Hematopoietic multipotent progenitor cell treated with erythropoietin and hydrocortisone succinate and interleukin-3 and kit ligand, for 8 days (in vitro differentiated cells): ENCODE results near the gene ABCD1.

Source experiments
- DNase-seq: peaks from one replicate; pipeline ENCODE4 v3.0.0-alpha.2; 2015

The ABCD1 gene

DNA sequence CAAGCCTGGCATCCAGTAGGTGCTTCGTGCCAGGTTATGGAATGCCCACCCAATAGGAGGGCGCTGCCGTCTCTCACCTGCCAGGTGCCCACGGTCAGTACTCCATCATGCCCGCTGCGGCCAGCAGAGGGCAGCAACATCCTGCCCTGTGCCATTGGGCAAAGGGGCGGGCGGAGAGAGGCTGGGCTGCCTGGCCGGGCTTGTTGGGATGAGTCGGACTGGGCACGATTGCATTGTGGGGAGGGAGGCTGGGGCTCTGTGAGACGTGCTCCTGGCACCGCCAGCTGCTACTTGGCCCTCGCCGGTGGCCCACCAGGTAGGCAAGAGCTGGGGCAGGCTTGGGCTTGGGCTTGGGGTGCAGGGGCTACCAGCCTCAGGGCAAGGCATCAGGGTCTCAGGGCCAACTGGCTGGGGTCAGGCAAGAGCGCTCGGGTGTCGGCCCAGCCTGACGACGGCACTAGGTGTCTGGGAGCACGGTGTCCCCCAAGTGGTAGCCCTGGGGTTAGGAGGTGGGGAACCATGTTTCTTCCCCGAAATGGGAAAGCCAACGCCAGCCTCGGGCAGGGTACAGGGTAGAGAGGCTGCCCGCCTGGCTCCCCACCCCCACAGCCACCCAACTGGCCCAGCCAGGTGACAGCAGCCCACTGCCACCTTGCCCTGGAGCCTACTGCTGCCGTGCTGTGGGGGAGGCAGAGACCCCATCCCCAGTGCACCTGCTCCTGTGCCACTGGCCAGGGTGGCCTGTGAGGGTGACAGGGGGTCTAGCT is 39.5 kb downstream of the ABCD1 start, which contains the start of gene PLXNB3:
Gene PLXNB3, plus strand, starts transcription at position 261 of the 767 bp plus-strand sequence. CDS start 1,287 bp downstream, outside the sequence.
- peak; percentile 78 for DNase-seq

DNA sequence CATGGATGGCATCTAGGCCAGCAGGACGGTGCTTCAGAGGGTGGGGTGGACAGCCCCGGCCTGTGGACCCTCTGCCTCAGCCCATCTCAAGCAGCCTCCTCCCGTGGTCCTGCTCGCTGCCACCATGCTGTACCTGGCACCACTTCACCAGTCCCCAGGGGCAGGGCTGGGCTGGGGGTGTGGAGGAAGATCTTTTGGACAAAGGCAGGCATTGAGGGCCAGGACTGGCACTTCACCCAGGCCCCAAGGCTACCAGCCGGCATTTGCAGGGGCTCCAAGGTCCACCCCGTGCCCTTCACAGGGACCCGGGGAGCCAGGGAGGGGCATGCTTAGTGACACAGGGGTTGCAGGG is 40.1 kb downstream of the ABCD1 start:
- DNase-seq = no peak

DNA sequence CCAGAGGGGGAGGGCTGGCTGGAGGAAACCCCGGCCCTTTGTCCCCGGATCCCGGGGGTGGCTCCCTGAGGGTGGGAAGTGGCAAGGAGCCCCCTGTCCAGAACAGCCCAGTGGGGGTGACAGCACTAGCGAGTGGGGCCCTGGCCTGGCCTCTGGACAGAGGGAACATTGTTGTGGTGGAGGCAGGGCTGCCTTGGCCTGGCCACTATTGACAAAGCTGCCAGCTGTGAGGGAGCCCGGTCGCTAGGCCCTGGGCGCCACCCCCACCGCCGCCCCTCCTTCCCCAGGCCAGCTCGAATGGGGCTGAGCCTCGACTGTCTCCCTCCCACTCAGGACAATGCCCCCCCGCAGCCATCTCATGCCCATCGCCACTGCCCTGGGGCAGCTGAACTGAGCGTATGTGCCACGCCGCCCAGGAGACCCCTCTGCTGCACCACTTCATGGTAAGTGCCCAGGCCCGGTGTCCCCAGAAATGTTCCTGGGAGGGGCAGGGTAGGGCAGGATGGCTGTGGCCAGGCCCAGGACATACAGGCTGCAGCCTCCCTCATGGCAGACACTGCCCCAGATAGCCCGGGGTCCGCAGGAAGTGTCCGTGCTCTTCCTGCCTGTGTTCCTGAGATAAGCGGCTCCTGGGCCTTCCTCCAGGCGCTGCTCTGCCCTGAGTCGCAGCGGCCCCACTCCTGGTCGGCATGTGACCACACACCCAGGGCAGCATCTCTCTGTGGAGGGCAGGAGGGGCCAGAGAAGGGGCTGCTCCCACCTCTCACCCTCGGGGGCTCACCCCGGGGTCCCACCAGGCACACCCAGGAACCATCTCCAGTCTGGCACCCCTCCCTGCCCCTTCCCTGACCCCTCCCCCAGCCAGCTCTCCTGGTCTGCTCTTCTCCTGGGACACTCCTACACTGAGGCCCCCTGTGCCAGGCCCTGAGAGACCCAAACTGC is 40.8 kb downstream of the ABCD1 start:
- peak; percentile 73 for DNase-seq

DNA sequence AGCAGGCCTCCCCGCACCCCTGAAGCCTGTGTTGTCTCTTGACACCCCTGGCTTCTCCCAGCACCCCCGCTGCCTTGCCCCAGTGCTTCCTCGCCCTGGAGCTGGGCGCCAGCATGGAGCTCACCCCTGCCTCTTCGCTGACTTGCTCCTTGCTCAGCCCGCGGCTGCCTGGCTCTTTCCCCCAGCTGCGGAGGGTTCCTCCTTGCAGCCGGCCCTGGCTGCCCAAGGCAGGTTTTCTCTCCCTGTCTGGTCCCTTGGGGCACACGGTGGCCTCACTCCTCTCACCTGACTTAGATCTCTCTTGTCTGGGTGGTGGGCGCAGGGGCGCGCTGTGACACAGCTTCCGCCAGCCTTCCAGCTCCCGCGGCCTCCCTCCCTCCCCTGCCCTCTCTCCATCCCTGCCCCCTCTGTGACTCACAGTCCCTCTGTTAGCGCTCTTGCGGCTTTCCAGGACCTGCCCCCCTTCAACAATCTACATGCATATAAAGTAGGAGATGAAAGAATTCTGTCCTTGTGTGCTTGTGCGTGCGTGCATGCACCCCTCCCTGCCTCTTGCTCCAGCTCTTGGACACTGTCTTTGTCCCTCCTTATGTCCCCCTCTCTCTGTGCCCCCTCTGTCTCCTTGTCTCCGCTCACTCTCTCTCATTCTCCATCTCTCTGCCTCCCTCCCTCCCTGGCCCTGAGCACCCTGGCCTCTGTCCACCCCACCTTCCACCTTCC is 41.6 kb downstream of the ABCD1 start:
- DNase-seq = peak; percentile 77

DNA sequence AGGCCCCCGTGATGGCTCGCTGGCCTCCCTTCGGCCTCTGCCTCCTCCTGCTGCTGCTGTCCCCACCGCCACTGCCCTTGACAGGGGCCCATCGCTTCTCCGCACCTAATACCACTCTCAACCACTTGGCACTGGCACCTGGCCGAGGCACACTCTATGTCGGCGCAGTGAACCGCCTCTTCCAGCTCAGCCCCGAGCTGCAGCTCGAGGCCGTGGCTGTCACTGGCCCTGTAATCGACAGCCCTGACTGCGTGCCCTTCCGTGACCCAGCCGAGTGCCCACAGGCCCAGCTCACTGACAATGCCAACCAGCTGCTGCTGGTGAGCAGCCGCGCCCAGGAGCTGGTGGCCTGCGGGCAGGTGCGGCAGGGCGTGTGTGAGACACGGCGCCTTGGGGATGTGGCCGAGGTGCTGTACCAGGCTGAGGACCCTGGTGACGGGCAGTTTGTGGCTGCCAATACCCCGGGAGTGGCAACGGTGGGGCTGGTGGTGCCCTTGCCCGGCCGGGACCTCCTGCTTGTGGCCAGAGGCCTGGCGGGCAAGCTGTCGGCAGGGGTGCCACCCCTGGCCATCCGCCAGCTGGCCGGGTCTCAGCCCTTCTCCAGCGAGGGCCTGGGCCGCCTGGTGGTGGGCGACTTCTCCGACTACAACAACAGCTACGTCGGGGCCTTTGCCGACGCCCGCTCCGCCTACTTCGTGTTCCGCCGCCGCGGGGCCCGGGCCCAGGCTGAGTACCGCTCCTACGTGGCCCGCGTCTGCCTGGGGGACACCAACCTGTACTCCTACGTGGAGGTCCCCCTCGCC is 42.4 kb downstream of the ABCD1 start:
- no peak for DNase-seq

DNA sequence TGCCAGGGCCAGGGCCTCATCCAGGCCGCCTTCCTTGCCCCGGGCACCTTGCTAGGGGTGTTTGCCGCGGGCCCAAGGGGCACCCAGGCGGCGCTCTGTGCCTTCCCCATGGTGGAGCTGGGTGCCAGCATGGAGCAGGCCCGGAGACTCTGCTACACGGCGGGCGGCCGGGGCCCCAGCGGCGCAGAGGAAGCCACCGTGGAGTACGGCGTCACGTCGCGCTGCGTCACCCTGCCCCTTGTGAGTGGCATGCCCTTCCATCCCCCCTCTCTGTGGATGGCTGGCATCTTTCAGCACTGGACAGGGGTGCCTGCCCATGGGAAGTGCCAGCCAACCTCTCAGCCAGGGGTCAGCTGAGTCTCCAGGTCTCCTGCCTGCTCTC is 43.0 kb downstream of the ABCD1 start:
- no peak for DNase-seq

DNA sequence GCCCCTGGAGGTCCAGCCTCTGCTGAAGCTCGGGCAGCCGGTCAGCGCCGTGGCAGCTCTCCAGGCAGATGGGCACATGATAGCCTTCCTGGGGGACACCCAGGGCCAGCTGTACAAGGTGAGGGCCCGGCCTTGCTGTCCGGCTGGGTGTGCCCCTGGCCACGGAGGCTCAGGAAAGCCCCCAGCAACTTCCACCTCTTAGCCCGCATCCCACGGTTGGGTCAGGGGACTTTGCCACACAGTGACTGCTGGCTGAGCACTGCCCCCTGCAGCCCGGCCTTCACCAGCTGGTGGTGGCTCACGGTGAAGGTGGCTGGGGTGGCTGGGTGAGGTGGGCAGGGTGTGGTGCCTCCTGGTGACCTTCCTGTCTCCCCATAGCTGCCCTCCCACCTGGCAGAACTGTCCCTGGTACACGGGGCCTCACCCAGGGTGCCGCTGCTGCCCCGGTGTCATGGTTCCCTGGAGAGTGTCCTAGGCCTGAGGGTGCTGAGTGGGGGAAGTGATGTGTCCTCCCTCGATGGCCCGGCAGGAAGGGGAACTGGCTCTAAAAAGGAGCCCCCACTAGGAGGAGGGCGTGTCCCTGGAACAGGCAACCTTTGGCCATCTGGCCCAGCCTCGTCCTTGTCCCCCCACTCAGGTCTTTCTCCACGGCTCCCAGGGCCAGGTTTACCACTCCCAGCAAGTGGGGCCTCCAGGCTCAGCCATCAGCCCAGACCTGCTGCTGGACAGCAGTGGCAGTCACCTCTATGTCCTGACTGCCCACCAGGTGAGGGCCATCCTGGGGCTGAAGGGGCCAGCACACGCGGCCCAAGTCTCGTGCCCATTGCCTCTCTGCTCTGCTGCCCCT is 43.9 kb downstream of the ABCD1 start:
- DNase-seq = no peak

DNA sequence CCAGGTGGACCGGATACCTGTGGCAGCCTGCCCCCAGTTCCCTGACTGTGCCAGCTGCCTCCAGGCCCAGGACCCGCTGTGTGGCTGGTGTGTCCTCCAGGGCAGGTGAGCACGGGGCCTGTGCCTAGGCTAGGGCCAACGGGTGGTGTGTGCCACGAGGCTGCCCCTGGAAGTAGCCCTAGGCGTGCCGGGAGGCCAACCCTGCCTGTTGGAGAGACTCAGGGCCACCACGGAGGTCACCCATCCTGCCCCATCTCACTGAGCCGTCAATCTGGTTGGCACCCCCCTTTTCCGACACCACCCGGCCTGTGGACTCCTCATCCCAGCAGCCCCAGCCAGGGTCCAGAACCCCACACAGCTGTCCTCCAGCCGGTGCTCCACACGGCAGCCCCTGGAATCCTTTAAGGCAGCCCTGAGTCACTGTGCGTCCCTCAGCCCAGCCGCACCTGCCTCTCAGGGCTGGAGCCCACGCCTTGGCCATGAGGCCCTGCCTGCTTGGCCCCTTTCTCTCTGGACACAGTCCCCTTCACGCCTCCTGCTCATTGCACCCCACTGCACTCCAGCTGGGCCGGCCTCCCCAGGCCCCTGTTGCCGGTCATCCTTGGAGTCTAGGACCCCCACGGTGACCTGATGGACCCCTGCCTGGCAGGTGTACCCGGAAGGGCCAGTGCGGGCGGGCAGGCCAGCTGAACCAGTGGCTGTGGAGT is 44.7 kb downstream of the ABCD1 start:
- no peak for DNase-seq

DNA sequence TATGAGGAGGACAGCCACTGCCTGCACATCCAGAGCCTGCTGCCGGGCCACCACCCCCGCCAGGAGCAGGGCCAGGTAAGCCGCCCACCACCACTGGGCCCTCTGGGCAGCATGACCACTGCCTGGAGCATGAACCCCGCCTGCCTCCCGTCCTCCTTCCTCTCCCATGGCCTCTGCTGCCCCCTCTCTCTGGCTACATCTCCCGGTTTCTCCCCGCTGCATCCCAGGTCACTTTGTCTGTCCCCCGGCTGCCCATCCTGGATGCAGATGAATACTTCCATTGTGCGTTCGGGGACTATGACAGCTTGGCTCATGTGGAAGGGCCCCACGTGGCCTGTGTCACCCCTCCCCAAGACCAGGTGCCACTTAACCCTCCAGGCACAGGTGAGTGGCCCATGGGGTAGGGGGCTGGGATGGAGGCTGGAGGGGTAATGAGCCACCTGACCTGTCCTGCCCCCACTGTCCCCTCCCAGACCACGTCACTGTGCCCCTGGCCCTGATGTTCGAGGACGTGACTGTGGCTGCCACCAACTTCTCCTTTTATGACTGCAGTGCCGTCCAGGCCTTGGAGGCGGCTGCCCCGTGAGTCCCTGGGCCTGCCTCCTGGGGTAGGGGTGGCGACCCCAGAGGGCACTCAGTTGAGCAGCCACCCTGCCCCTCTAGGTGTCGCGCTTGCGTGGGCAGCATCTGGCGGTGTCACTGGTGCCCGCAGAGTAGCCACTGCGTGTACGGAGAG is 45.4 kb downstream of the ABCD1 start:
- no peak for DNase-seq

DNA sequence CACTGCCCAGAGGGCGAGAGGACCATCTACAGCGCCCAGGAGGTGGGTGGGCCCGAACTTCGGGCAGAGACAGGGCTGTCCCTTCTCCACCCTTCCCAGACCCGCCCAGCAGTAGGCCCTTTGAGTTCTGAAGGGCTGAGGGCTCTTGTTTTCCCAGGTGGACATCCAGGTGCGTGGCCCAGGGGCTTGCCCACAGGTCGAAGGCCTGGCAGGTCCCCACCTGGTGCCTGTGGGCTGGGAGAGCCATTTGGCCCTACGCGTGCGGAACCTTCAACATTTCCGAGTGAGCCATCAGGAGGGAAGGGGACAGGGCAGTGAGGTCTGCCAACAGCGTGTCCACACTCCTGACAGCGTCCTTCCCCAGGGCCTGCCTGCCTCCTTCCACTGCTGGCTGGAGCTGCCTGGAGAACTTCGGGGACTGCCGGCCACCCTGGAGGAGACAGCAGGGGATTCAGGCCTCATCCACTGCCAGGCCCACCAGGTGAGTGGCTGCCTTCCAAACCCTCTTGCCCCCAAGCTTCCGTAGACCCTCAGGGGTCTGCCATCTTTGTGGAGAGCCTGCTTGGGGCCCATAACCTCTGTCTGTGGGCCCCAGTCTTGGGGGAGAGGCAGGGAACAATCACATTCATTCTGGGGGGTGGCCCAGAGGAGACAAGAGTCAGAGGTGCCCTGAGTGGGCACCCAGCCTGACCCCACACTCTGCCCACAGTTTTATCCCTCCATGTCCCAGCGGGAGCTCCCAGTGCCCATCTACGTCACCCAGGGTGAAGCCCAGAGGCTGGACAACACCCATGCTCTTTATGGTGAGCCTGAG is 46.2 kb downstream of the ABCD1 start:
- no peak for DNase-seq

DNA sequence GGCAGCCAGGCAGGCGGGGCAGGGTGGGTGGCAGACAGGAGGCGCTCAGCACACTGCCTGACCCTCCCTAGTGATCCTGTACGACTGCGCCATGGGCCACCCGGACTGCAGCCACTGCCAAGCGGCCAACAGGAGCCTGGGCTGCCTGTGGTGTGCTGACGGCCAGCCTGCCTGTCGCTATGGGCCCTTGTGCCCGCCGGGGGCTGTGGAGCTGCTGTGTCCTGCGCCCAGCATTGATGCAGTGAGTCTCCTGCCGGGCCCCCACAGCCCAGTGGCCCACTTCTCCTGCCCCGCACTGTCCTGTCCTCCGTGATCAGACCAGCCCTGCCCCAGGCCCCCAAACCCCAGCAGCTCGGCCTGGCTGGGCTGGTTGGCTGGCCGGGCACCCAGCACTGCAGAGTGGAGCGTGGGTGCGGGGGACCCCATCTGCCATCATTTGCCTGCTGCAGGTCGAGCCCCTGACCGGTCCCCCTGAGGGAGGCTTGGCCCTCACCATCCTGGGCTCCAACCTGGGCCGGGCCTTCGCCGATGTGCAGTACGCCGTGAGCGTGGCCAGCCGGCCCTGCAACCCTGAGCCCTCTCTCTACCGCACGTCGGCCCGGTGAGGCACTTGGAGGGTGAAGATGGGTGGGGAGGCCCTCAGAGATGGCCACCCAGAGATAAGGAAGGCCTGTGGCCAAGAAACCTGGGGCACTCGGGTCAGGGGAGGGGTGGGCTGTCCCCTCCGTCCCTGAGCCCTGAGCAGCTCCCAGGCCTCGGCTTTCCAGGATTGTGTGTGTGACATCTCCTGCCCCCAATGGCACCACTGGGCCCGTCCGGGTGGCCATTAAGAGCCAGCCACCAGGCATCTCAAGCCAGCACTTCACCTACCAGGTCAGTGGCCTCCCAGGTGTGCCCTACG is 47.0 kb downstream of the ABCD1 start:
- no peak for DNase-seq

DNA sequence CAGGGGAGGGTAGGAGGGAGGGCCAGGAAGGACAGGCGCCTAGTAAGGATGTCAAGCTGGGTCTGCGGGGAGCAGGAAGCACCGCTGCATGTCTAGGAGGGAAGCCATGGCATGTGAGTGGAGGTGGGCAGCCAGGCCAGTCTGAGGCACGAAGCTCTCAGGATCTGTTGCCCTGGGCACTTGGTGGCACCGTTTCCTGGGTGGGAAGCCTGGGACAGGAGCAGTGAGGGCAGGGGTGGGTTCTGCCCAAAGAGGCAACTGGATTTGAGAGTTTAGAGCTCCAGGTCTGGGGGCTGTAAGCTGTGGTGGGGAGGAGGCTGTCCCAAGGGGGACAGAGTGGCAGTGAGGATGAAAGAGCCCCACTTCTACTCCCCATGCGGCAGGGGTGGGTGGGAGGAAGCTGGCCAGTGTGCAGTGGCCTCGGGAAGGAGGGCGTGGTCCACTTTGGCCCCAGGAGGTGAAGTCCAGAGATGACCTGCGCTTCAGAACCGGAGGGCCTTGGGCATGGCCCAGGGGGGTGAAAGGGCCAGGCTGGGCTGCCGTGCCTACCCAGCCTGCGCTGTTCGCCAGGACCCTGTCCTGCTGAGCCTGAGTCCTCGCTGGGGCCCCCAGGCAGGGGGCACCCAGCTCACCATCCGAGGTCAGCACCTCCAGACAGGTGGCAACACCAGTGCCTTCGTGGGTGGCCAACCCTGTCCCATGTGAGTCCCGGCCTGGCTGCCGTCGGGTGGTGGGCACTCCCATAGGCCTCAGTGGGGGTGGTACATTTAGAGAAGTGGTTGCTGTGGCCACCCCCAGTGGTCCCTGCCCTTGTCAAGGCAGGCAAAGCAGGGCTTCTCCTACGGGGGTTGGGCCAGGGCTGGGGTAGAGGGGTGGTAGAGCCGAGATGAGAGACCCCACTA is 47.9 kb downstream of the ABCD1 start:
- DNase-seq = no peak

DNA sequence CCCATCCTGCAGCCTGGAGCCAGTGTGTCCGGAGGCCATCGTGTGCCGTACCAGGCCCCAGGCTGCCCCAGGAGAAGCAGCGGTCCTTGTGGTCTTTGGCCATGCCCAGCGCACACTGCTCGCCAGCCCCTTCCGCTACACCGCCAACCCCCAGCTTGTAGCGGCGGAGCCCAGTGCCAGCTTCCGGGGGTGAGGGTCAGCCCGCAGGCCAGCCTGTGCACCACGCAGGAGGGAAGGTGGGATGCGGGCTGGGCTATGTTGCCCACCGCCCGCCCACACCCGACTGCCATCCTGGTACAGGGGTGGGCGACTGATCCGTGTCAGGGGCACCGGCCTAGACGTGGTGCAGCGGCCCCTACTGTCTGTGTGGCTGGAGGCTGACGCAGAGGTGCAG is 48.6 kb downstream of the ABCD1 start:
- no peak for DNase-seq

DNA sequence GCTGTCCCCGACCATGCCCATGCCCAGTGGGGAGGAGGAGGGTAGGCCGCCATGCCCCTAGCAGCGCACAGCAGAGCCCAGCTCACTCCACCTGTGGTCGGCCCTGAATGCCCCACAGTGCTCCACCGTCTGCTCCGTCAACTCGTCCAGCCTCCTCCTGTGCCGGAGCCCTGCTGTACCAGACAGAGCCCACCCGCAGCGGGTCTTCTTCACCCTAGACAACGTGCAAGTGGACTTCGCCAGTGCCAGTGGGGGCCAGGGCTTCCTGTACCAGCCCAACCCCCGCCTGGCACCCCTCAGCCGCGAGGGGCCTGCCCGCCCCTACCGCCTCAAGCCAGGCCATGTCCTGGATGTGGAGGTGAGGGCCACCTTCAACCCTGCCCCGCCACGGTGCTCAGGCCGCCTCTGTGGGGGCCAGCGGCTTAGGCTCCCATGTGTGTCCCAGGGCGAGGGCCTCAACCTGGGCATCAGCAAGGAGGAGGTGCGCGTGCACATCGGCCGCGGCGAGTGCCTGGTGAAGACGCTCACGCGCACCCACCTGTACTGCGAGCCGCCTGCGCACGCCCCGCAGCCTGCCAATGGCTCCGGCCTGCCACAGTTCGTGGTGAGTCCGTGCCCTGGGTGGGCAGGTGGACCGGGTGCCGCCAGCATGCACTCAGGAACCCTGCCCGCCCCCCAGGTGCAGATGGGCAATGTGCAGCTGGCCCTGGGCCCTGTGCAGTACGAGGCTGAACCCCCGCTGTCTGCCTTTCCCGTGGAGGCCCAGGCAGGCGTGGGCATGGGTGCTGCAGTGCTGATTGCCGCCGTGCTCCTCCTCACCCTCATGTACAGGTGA is 49.3 kb downstream of the ABCD1 start:
- no peak for DNase-seq

DNA sequence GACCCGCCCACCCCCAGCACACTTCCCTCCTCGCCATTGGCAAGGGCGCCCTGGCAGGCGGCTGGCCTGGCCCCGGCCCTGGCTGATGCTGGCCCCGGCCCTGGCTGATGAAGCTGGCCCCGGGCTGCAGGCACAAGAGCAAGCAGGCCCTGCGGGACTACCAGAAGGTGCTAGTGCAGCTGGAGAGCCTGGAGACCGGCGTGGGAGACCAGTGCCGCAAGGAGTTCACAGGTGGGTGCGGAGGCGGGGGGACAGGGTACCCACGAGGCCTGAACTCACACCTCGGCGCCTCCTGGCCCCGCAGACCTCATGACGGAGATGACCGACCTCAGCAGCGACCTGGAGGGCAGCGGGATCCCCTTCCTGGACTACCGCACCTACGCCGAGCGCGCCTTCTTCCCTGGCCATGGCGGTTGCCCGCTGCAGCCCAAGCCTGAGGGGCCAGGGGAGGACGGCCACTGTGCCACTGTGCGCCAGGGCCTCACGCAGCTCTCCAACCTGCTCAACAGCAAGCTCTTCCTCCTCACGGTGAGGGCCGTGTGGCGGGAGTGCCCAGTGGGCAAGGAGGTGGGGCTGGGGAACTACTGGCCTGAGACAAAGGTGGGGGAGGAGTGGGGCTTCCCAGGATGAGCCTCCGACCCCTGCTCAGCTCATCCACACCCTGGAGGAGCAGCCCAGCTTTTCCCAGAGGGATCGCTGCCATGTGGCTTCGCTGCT is 50.1 kb downstream of the ABCD1 start:
- DNase-seq = no peak
